PFSK-1 (cell line): Measurements from ENCODE around the gene MCRIP2.

Experiments used
- FOXP2 ChIP-seq: optimal IDR thresholded peaks from 2 replicates; pipeline ENCODE3; 2011; ENCODE audit warnings: borderline replicate concordance, control low read depth, inconsistent platforms; ENCODE audit not compliant: insufficient read depth; ENCODE audit errors: extremely low read length, extremely low read depth
- POLR2AphosphoS5 ChIP-seq: IDR thresholded peaks from 2 replicates; pipeline ENCODE4 v1.6.1; 2012; ENCODE audit warnings: low read depth, mild to moderate bottlenecking, control low read depth, low read length, moderate library complexity
- REST ChIP-seq, 2 experiments: IDR thresholded peaks; 2 replicates each; pipeline versions ENCODE4 v1.6.1 to v1.8.0; 2011 to 2012; ENCODE audit warnings: low read depth in 2 of 2, low read length in 2 of 2, control low read depth in 1 of 2, inconsistent platforms in 1 of 2, mild to moderate bottlenecking in 1 of 2, moderate library complexity in 1 of 2; ENCODE audit not compliant: insufficient read depth in 1 of 2
- SIN3A ChIP-seq: IDR thresholded peaks from 2 replicates; pipeline ENCODE4 v1.6.1; 2012; ENCODE audit warnings: mild to moderate bottlenecking, low read length, moderate library complexity, borderline replicate concordance; ENCODE audit not compliant: insufficient read depth
- TAF1 ChIP-seq: IDR thresholded peaks from 2 replicates; pipeline ENCODE4 v1.6.1; 2012; ENCODE audit warnings: low read length, control low read depth, borderline replicate concordance; ENCODE audit not compliant: insufficient read depth

Gene MCRIP2

GRCh38 chr16:595094-595528, 46.5 kb upstream of the MCRIP2 start:
- no peak for TF ChIP-seq POLR2AphosphoS5
- TF ChIP-seq TAF1 = no peak
- TF ChIP-seq REST (IDR thresholded peaks at IDR 0.05; ENCODE audit: insufficient read depth in 1 of 2, low read depth in 2 of 2, low read length in 2 of 2) = no peak
- no peak for TF ChIP-seq FOXP2
- TF ChIP-seq SIN3A = no peak

- no peak for TF ChIP-seq REST (IDR thresholded peaks at IDR 0.05; ENCODE audit: insufficient read depth in 1 of 2, low read depth in 2 of 2, low read length in 2 of 2)
- TF ChIP-seq FOXP2 = no peak
- TF ChIP-seq POLR2AphosphoS5 = no peak
- TF ChIP-seq TAF1 = no peak
- no peak for TF ChIP-seq SIN3A
Measured at GRCh38 chr16:595942-596735, 45.5 kb upstream of the MCRIP2 start.

- TF ChIP-seq FOXP2 (no peak), TAF1 (no peak), SIN3A (no peak), REST (IDR thresholded peaks at IDR 0.05; ENCODE audit: insufficient read depth in 1 of 2, low read depth in 2 of 2, low read length in 2 of 2) (no peak), POLR2AphosphoS5 (no peak)
Measured at GRCh38 chr16:596736-597060, 44.9 kb upstream of the MCRIP2 start.

- no peak for TF ChIP-seq SIN3A
- no peak for TF ChIP-seq REST (IDR thresholded peaks at IDR 0.05; ENCODE audit: insufficient read depth in 1 of 2, low read depth in 2 of 2, low read length in 2 of 2)
- no peak for TF ChIP-seq POLR2AphosphoS5
- TF ChIP-seq FOXP2 = no peak
- no peak for TF ChIP-seq TAF1
Measured at GRCh38 chr16:598823-599739, 42.5 kb upstream of the MCRIP2 start.
